Breast epithelium (tissue), 3 donors: ENCODE data around the gene NKAIN1.

Experiments used
- POLR2A ChIP-seq: fragments of 450-650 bp; IDR thresholded peaks from one replicate; pipeline ENCODE4 v1.6.1; 2016; ENCODE audit warnings: antibody characterized with exemption, mild to moderate bottlenecking, moderate library complexity
- POLR2AphosphoS5 ChIP-seq, 3 donors: sonication (generic); formaldehyde crosslinking; IDR thresholded peaks; one replicate each; pipeline ENCODE4 v1.6.1; 2017; ENCODE audit warnings: antibody characterized with exemption in 3 of 3
- TF ChIP-seq, protein P1 (sequence below), 3 donors: fragments of 450-650 bp; IDR thresholded peaks; one replicate each; pipeline ENCODE4 v1.5.1; 2016 to 2017; ENCODE audit warnings: antibody characterized with exemption in 3 of 3, mild to moderate bottlenecking in 3 of 3, moderate library complexity in 3 of 3

DNA sequence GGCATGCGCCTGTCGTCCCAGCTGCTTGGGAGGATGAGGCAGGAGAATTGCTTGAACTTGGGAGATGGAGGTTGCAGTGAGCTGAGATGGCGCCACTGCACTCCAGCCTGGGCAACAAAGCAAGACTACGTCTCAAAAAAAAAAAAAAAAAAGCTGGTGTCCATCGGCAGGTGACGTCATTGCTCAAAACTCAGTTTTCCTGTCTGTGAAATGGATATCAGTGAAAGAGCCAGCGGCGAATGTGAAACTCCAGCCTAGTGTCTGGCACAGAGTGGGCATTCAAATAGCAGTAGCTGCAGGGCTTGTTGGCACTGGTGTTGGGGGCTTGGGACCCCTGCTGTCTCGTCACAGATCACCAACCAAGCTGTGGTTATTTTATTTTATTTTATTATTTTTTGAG, 75.8 kb downstream of the NKAIN1 start:
- TF ChIP-seq, protein P1, sequence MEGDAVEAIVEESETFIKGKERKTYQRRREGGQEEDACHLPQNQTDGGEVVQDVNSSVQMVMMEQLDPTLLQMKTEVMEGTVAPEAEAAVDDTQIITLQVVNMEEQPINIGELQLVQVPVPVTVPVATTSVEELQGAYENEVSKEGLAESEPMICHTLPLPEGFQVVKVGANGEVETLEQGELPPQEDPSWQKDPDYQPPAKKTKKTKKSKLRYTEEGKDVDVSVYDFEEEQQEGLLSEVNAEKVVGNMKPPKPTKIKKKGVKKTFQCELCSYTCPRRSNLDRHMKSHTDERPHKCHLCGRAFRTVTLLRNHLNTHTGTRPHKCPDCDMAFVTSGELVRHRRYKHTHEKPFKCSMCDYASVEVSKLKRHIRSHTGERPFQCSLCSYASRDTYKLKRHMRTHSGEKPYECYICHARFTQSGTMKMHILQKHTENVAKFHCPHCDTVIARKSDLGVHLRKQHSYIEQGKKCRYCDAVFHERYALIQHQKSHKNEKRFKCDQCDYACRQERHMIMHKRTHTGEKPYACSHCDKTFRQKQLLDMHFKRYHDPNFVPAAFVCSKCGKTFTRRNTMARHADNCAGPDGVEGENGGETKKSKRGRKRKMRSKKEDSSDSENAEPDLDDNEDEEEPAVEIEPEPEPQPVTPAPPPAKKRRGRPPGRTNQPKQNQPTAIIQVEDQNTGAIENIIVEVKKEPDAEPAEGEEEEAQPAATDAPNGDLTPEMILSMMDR (IDR thresholded peaks at IDR 0.05) = no peak
- TF ChIP-seq POLR2AphosphoS5 (IDR thresholded peaks at IDR 0.05) (no peak), POLR2A (no peak)
